BE2C (cell line): ENCODE measurements around the gene OXSR1.
A peak's percentile ranks its signal among the peaks of the same experiment; 100 is the strongest.

Experiments used
- DNase-seq: peaks from one replicate; pipeline ENCODE4 v3.0.0-alpha.2; 2020
- H3K27me3 ChIP-seq: fragments of 250-450 bp; sonication (Bioruptor Pico); 2 replicates; pipeline ENCODE4 v1.5.1; 2020; ENCODE audit warnings: mild to moderate bottlenecking
- H3K36me3 ChIP-seq: fragments of 250-450 bp; sonication (Bioruptor Pico); 2 replicates; pipeline ENCODE4 v1.5.1; 2020; ENCODE audit warnings: mild to moderate bottlenecking
- H3K4me1 ChIP-seq: fragments of 250-450 bp; sonication (Bioruptor Pico); 2 replicates; pipeline ENCODE4 v1.5.1; 2020
- H3K4me3 ChIP-seq: 2 replicates; pipeline ENCODE4 v1.5.1; 2011; ENCODE audit warnings: low read depth, low read length
- H3K9me3 ChIP-seq: fragments of 250-450 bp; sonication (Bioruptor Pico); 2 replicates; pipeline ENCODE4 v1.5.1; 2020
- CTCF ChIP-seq: IDR thresholded peaks from 2 replicates; pipeline ENCODE4 v1.5.1; 2012; ENCODE audit warnings: mild to moderate bottlenecking, low read depth, low read length

The OXSR1 gene

GRCh38 chr3:38138349-38139190 is 26.8 kb upstream of the OXSR1 start, which contains the start of gene MYD88:
MYD88 (plus strand) TSS chr3:38138661; CDS start chr3:38138701, 40 bp downstream.
- Histone ChIP-seq H3K4me1 (no peaks in the 10 kb centered on the region), H3K36me3 (no peaks in the 10 kb centered on the region), H3K27me3 (no peaks in the 10 kb centered on the region), H3K4me3 (peak within 1 kb of the TSS; percentile 68), H3K9me3 (no peaks in the 10 kb centered on the region)
- peak; percentile 56 for DNase-seq
- TF ChIP-seq CTCF = no peak

- TF ChIP-seq CTCF = no peak
- H3K4me3 ChIP-seq = peak overlapping the region; percentile 68
- no peaks in the 10 kb centered on the region for H3K36me3 ChIP-seq
- H3K27me3 ChIP-seq = no peaks in the 10 kb centered on the region
- H3K4me1 ChIP-seq = no peaks in the 10 kb centered on the region
- DNase-seq = no peak
- H3K9me3 ChIP-seq = no peaks in the 10 kb centered on the region
Observed at GRCh38 chr3:38139191-38139590, 26.1 kb upstream of the OXSR1 start.

- no peak overlapping the region; the same call in 1 of the 2 replicates for H3K4me3 ChIP-seq
- TF ChIP-seq CTCF = no peak
- no peaks in the 10 kb centered on the region for H3K4me1 ChIP-seq
- H3K27me3 ChIP-seq = no peaks in the 10 kb centered on the region
- no peaks in the 10 kb centered on the region for H3K9me3 ChIP-seq
- no peak for DNase-seq
- no peaks in the 10 kb centered on the region for H3K36me3 ChIP-seq
Observed at GRCh38 chr3:38139652-38140051, 25.7 kb upstream of the OXSR1 start.

GRCh38 chr3:38140326-38141172 is 24.8 kb upstream of the OXSR1 start:
- no peak for DNase-seq
- no peak overlapping the region for H3K4me3 ChIP-seq
- no peak for TF ChIP-seq CTCF
- no peaks in the 10 kb centered on the region for H3K27me3 ChIP-seq
- H3K9me3 ChIP-seq = no peaks in the 10 kb centered on the region
- no peaks in the 10 kb centered on the region for H3K36me3 ChIP-seq
- no peaks in the 10 kb centered on the region for H3K4me1 ChIP-seq

GRCh38 chr3:38141173-38141951 is 24.0 kb upstream of the OXSR1 start:
- no peak for TF ChIP-seq CTCF
- Histone ChIP-seq H3K27me3 (no peaks in the 10 kb centered on the region), H3K36me3 (no peaks in the 10 kb centered on the region), H3K4me1 (no peaks in the 10 kb centered on the region), H3K4me3 (no peak overlapping the region), H3K9me3 (no peaks in the 10 kb centered on the region)
- no peak for DNase-seq
